OCI-LY1 (cell line): ENCODE measurements around the gene PHLPP1.

Experiments
- H2AFZ ChIP-seq: fragments of 200-600 bp; sonication (generic), shearing (Covaris generic); 2 replicates; pipeline ENCODE4 v1.6.0; 2014; ENCODE audit warnings: antibody characterized with exemption, mild to moderate bottlenecking, low read length
- H3F3A ChIP-seq: fragments of 200-600 bp; sonication (generic), shearing (Covaris generic); 2 replicates; pipeline ENCODE4 v1.6.0; 2014; ENCODE audit warnings: mild to moderate bottlenecking, antibody characterized with exemption, low read length, moderate library complexity; ENCODE audit not compliant: insufficient read depth
- H3K27ac ChIP-seq: fragments of 200-600 bp; sonication (generic); 2 replicates; pipeline ENCODE4 v1.5.1; 2014; ENCODE audit warnings: low read length, mixed run types, mild to moderate bottlenecking, low read depth; ENCODE audit not compliant: poor library complexity, severe bottlenecking
- H3K27me3 ChIP-seq: fragments of 200-600 bp; sonication (generic); 2 replicates; pipeline ENCODE4 v1.6.0; 2014; ENCODE audit warnings: antibody characterized with exemption, mild to moderate bottlenecking, low read length, moderate library complexity; ENCODE audit not compliant: insufficient read depth
- H3K36me3 ChIP-seq: fragments of 200-600 bp; sonication (generic); 2 replicates; pipeline ENCODE4 v1.6.1; 2014; ENCODE audit warnings: mild to moderate bottlenecking, antibody characterized with exemption, low read length, moderate library complexity, mixed read lengths; ENCODE audit not compliant: insufficient read depth
- H3K4me1 ChIP-seq: fragments of 200-600 bp; sonication (generic); 2 replicates; pipeline ENCODE4 v1.5.1; 2014; ENCODE audit warnings: mild to moderate bottlenecking, low read length, moderate library complexity; ENCODE audit not compliant: insufficient read depth, severe bottlenecking
- H3K4me2 ChIP-seq: fragments of 200-600 bp; sonication (generic), shearing (Covaris generic); 2 replicates; pipeline ENCODE4 v1.6.1; 2014; ENCODE audit warnings: low read length
- H3K4me3 ChIP-seq: fragments of 200-600 bp; sonication (generic); 2 replicates; pipeline ENCODE4 v1.5.1; 2014; ENCODE audit warnings: low read length, low read depth, mild to moderate bottlenecking, mixed read lengths; ENCODE audit not compliant: poor library complexity, severe bottlenecking
- H3K79me2 ChIP-seq: fragments of 200-600 bp; shearing (Covaris generic); 2 replicates; pipeline ENCODE4 v1.6.1; 2016; ENCODE audit warnings: mixed run types, low read length, mixed read lengths; ENCODE audit not compliant: insufficient read depth
- H3K9ac ChIP-seq: fragments of 200-600 bp; sonication (generic), shearing (Covaris generic); 2 replicates; pipeline ENCODE4 v1.6.1; 2014; ENCODE audit warnings: mild to moderate bottlenecking, low read length, mixed read lengths
- H3K9me2 ChIP-seq: fragments of 200-600 bp; sonication (generic), shearing (Covaris generic); 2 replicates; pipeline ENCODE4 v1.6.1; 2014; ENCODE audit warnings: low read depth, mild to moderate bottlenecking, low read length, mixed read lengths
- H3K9me3 ChIP-seq: fragments of 200-600 bp; shearing (Covaris generic); 2 replicates; pipeline ENCODE4 v1.6.1; 2014; ENCODE audit warnings: low read length, mixed read lengths
- H4K20me1 ChIP-seq: fragments of 200-600 bp; sonication (generic), shearing (Covaris generic); 2 replicates; pipeline ENCODE4 v1.6.0; 2016; ENCODE audit warnings: mild to moderate bottlenecking, low read length; ENCODE audit not compliant: insufficient read depth
- CTCF ChIP-seq: fragments of 200-600 bp; sonication (generic), shearing (Covaris generic); IDR thresholded peaks from 2 replicates; pipeline ENCODE4 v1.5.1; 2017; ENCODE audit warnings: mild to moderate bottlenecking, antibody characterized with exemption, low read length, moderate library complexity, mixed read lengths
- EZH2 ChIP-seq: fragments of 200-600 bp; sonication (generic), shearing (Covaris generic); IDR thresholded peaks from 2 replicates; pipeline ENCODE4 v1.8.0; 2017; ENCODE audit warnings: borderline replicate concordance, mixed run types, mild to moderate bottlenecking, antibody characterized with exemption, low read length, moderate library complexity, mixed read lengths

The PHLPP1 gene

GRCh38 chr18:62928326-62928725 lies 213.0 kb downstream of the PHLPP1 start:
- no peak overlapping the region for H3K4me2 ChIP-seq
- H3K79me2 ChIP-seq: no peaks in the 10 kb centered on the region
- H3K27ac ChIP-seq: no peak overlapping the region
- H3K4me3 ChIP-seq: no peak overlapping the region
- H4K20me1 ChIP-seq: no peaks in the 10 kb centered on the region
- H3K4me1 ChIP-seq: no peaks in the 10 kb centered on the region
- H3K27me3 ChIP-seq: no peaks in the 10 kb centered on the region
- no peaks in the 10 kb centered on the region for H3F3A ChIP-seq
- no peaks in the 10 kb centered on the region for H3K9me2 ChIP-seq
- H3K9me3 ChIP-seq: no peaks in the 10 kb centered on the region
- H3K9ac ChIP-seq: no peak overlapping the region
- no peak overlapping the region for H2AFZ ChIP-seq
- H3K36me3 ChIP-seq: no peaks in the 10 kb centered on the region
- TF ChIP-seq EZH2 (no peak), CTCF (no peak)

GRCh38 chr18:62933261-62933887 lies 218.0 kb downstream of the PHLPP1 start:
- Histone ChIP-seq H3K27ac (no peak overlapping the region), H3K27me3 (no peaks in the 10 kb centered on the region), H2AFZ (no peak overlapping the region), H4K20me1 (no peaks in the 10 kb centered on the region), H3F3A (no peaks in the 10 kb centered on the region), H3K36me3 (no peaks in the 10 kb centered on the region), H3K9me2 (no peaks in the 10 kb centered on the region), H3K9me3 (no peaks in the 10 kb centered on the region), H3K9ac (no peak overlapping the region), H3K79me2 (no peaks in the 10 kb centered on the region), H3K4me1 (peaks cover 14% of the 10 kb centered on the region), H3K4me2 (no peak overlapping the region), H3K4me3 (no peak overlapping the region)
- TF ChIP-seq CTCF (no peak), EZH2 (no peak)

- Histone ChIP-seq H3K79me2 (no peaks in the 10 kb centered on the region), H3K27me3 (no peaks in the 10 kb centered on the region), H4K20me1 (no peaks in the 10 kb centered on the region), H3K9me3 (no peaks in the 10 kb centered on the region), H3K4me3 (no peak overlapping the region), H2AFZ (no peak overlapping the region), H3K4me2 (no peak overlapping the region), H3K4me1 (peaks cover 29% of the 10 kb centered on the region), H3K9me2 (no peaks in the 10 kb centered on the region), H3K36me3 (no peaks in the 10 kb centered on the region), H3K9ac (no peak overlapping the region), H3F3A (no peaks in the 10 kb centered on the region), H3K27ac (no peak overlapping the region)
- TF ChIP-seq EZH2 (no peak), CTCF (no peak)
These were observed 220.7 kb downstream of the PHLPP1 start for GRCh38 chr18:62935994-62936393.
